ENCODE results near the gene CGAS.
"Not testable (repeated sequence)": the region's sequence is repeated elsewhere in the genome, so short reads cannot be mapped to it uniquely, and the experiment has no call there.

- not testable (repeated sequence) for TF ChIP-seq FOXA1, SP1 (IDR thresholded peaks at IDR 0.05)
These were observed 59.9 kb downstream of the CGAS start for GRCh38 chr6:73392188-73392587.
